ENCODE data around the gene GANC.

- TF ChIP-seq TAF1 (IDR thresholded peaks at IDR 0.05; ENCODE audit: borderline replicate concordance, insufficient read depth, low read length) = no peak
- TF ChIP-seq FOXP2 (optimal IDR thresholded peaks at IDR 0.05; ENCODE audit: borderline replicate concordance, extremely low read depth, extremely low read length, insufficient read depth) = no peak
- TF ChIP-seq SIN3A (IDR thresholded peaks at IDR 0.05; ENCODE audit: borderline replicate concordance, insufficient read depth, low read length) = no peak
- TF ChIP-seq POLR2AphosphoS5 (IDR thresholded peaks at IDR 0.05; ENCODE audit: low read depth, low read length) = no peak
- TF ChIP-seq REST (IDR thresholded peaks at IDR 0.05; ENCODE audit: insufficient read depth in 1 of 2, low read depth in 2 of 2, low read length in 2 of 2) = no peak
Observed at GRCh38 chr15:42289166-42289565, 16.2 kb downstream of the GANC start.
